ENCODE measurements around the gene SELP. TPM values are rescaled to one million over a fixed set of nuclear protein-coding genes. Genes with fewer than 3 reads are reported as not detected.

Gene SELP
- total RNA-seq = 0.49 and 0.67 TPM in 2 replicates

GRCh38 chr1:169630006-169630405 is at the start of gene SELP:
Gene SELP (minus strand): TSS chr1:169630124. CDS start chr1:169630074, 50 bp downstream.

GRCh38 chr1:169586395-169587255 is 43.3 kb downstream of the SELP start, which contains the start of gene F5:
Gene F5 (minus strand): TSS chr1:169586481. CDS start chr1:169586386, 95 bp downstream.

Other genes starting within 250 kb of the SELP start
- not detected in 2 replicates for gene CCDC181, start 202.7 kb downstream of the SELP start, total RNA-seq
- gene SLC19A2, start 144.2 kb downstream of the SELP start, total RNA-seq = 6.1 and 6.2 TPM in 2 replicates
- not detected in 2 replicates for gene F5, start 43.6 kb downstream of the SELP start, total RNA-seq
- gene SELL, start 81.5 kb upstream of the SELP start, total RNA-seq = 0.05 and 4.3 TPM in 2 replicates
- gene SELE, start 104.0 kb upstream of the SELP start, total RNA-seq = 2.6 and 3.0 TPM in 2 replicates
- 7.9 and 9.4 TPM in 2 replicates for gene METTL18, start 164.8 kb upstream of the SELP start, total RNA-seq

All from mammary microvascular endothelial cell (primary cell).